H1 (cell line): Measurements from ENCODE around the gene ATP7A. TPM values are rescaled to one million over a fixed set of nuclear protein-coding genes. Genes with fewer than 3 reads are reported as not detected.

Source experiments
- CTCF ChIA-PET: fragments of 300-600 bp; sonication (Branson Sonifier 250); formaldehyde crosslinking; loops from one replicate; lab custom pipeline; 2021; ENCODE audit not compliant: partially characterized antibody; lab: Charles Lee
- POLR2A ChIA-PET: fragments of 300-600 bp; sonication (Branson Sonifier 250); formaldehyde crosslinking; loops from one replicate; lab custom pipeline; 2021; ENCODE audit warnings: inconsistent platforms; ENCODE audit not compliant: partially characterized antibody; lab: Charles Lee
- DNase-seq, 2 experiments: peaks; one replicate each; pipeline versions ENCODE4 v3.0.0 to v3.0.0-alpha.2; 2010 to 2022; ENCODE audit warnings: low spot score in 2 of 2, low read depth in 1 of 2, mixed read lengths in 1 of 2
- FAIRE-seq: peaks from 2 replicates; lab custom pipeline; 2011; peaks lifted over from hg19 to GRCh38; lab: Jason Lieb, UNC
- H2AFZ ChIP-seq: 2 replicates; pipeline ENCODE4 v1.8.1; 2012; ENCODE audit warnings: low read length, inconsistent platforms
- H2AK5ac ChIP-seq: 2 replicates; pipeline ENCODE4 v1.6.1; 2013; ENCODE audit warnings: low read depth, low read length
- H2BK120ac ChIP-seq: replicated peaks from 2 replicates; pipeline ENCODE3; 2013; ENCODE audit warnings: low read depth, low read length, inconsistent platforms
- H2BK12ac ChIP-seq: 2 replicates; pipeline ENCODE4 v1.6.1; 2013; ENCODE audit warnings: low read depth, low read length
- H2BK15ac ChIP-seq: 2 replicates; pipeline ENCODE4 v1.6.1; 2013; ENCODE audit warnings: low read length
- H2BK20ac ChIP-seq: 2 replicates; pipeline ENCODE4 v1.6.1; 2013; ENCODE audit warnings: low read length
- H2BK5ac ChIP-seq: 2 replicates; pipeline ENCODE4 v1.6.1; 2013; ENCODE audit warnings: low read depth, low read length
- H3K14ac ChIP-seq: 2 replicates; pipeline ENCODE4 v1.6.1; 2013; ENCODE audit warnings: inconsistent platforms; ENCODE audit not compliant: insufficient read length
- H3K18ac ChIP-seq: 2 replicates; pipeline ENCODE4 v1.6.1; 2013; ENCODE audit warnings: low read length; ENCODE audit errors: extremely low read depth
- H3K23ac ChIP-seq: 2 replicates; pipeline ENCODE4 v1.6.1; 2013; ENCODE audit warnings: inconsistent platforms; ENCODE audit not compliant: insufficient read length
- H3K23me2 ChIP-seq: 2 replicates; pipeline ENCODE4 v1.6.1; 2013; ENCODE audit warnings: low read depth, low read length
- H3K27ac ChIP-seq: 2 replicates; pipeline ENCODE4 v1.6.1; 2011; ENCODE audit warnings: low read depth, low read length, inconsistent platforms
- H3K27me3 ChIP-seq, 4 experiments: replicated peaks in 1 of 4; 1 replicate in 1 of 4; 2 replicates in 3 of 4; pipeline versions ENCODE4 v1.6.1 to v1.8.1; 2011 to 2013; ENCODE audit warnings: low read length in 3 of 4, mild to moderate bottlenecking in 3 of 4, inconsistent platforms in 2 of 4, mixed read lengths in 2 of 4, moderate library complexity in 1 of 4; ENCODE audit not compliant: control insufficient read depth in 3 of 4, insufficient read depth in 3 of 4; ENCODE audit errors: extremely low read depth in 1 of 4
- H3K36me3 ChIP-seq, 4 experiments: 2 replicates each; pipeline versions ENCODE4 v1.6.1 to v1.8.1; 2011 to 2013; ENCODE audit warnings: mild to moderate bottlenecking in 4 of 4, low read length in 3 of 4, moderate library complexity in 2 of 4, control low read depth in 1 of 4, inconsistent platforms in 1 of 4; ENCODE audit not compliant: insufficient read depth in 4 of 4, control insufficient read depth in 2 of 4
- H3K4ac ChIP-seq: replicated peaks from 2 replicates; pipeline ENCODE3; 2013; ENCODE audit warnings: low read length, low read depth, mixed read lengths, inconsistent platforms; ENCODE audit not compliant: insufficient read length
- H3K4me1 ChIP-seq, 4 experiments: replicated peaks in 1 of 4; 1 replicate in 1 of 4; 2 replicates in 3 of 4; pipeline versions ENCODE4 v1.6.1 to v1.8.1; 2011 to 2013; ENCODE audit warnings: low read length in 3 of 4, inconsistent platforms in 2 of 4, mixed read lengths in 1 of 4; ENCODE audit not compliant: insufficient read depth in 4 of 4, control insufficient read depth in 3 of 4
- H3K4me2 ChIP-seq, 2 experiments: 2 replicates each; pipeline versions ENCODE4 v1.6.1 to v1.8.1; 2011 to 2013; ENCODE audit warnings: low read depth in 2 of 2, low read length in 2 of 2, control low read depth in 1 of 2, inconsistent platforms in 1 of 2, mild to moderate bottlenecking in 1 of 2; ENCODE audit not compliant: insufficient read depth in 1 of 2
- H3K4me3 ChIP-seq, 4 experiments: fragments of 200-600, 300-600 bp in 1 of 4; sonication (generic), shearing (Covaris generic), sonication (Bioruptor Twin) in 1 of 4; 2 replicates each; pipeline versions ENCODE4 v1.5.1 to v1.8.1; 2011 to 2016; ENCODE audit warnings: low read length in 4 of 4, low read depth in 3 of 4, control low read depth in 2 of 4, inconsistent platforms in 2 of 4, mild to moderate bottlenecking in 2 of 4, mixed read lengths in 1 of 4, moderate library complexity in 1 of 4; ENCODE audit not compliant: insufficient read depth in 2 of 4; ENCODE audit errors: extremely low read depth in 1 of 4
- H3K56ac ChIP-seq: replicated peaks from 2 replicates; pipeline ENCODE3; 2013; ENCODE audit warnings: low read depth, mild to moderate bottlenecking, mixed read lengths, low read length, inconsistent platforms; ENCODE audit not compliant: insufficient read length
- H3K79me1 ChIP-seq: 2 replicates; pipeline ENCODE4 v1.6.1; 2013; ENCODE audit warnings: low read depth, low read length, control low read depth
- H3K79me2 ChIP-seq, 2 experiments: 2 replicates each; pipeline versions ENCODE4 v1.6.1 to v1.8.1; 2012 to 2013; ENCODE audit warnings: low read length in 2 of 2, mild to moderate bottlenecking in 2 of 2, inconsistent platforms in 1 of 2; ENCODE audit not compliant: insufficient read depth in 2 of 2, control insufficient read depth in 1 of 2
- H3K9ac ChIP-seq, 4 experiments: replicated peaks in 1 of 4; 1 replicate in 1 of 4; 2 replicates in 3 of 4; pipeline versions ENCODE4 v1.6.1 to v1.8.1; 2011 to 2013; ENCODE audit warnings: low read depth in 3 of 4, low read length in 3 of 4, control low read depth in 2 of 4, mild to moderate bottlenecking in 2 of 4, moderate library complexity in 2 of 4, inconsistent platforms in 1 of 4; ENCODE audit errors: extremely low read depth in 1 of 4
- H3K9me3 ChIP-seq, 2 experiments: 2 replicates each; pipeline versions ENCODE4 v1.6.1 to v1.8.1; 2012 to 2013; ENCODE audit warnings: mild to moderate bottlenecking in 2 of 2, moderate library complexity in 2 of 2, control low read depth in 1 of 2, inconsistent platforms in 1 of 2, low read depth in 1 of 2, low read length in 1 of 2, mixed read lengths in 1 of 2; ENCODE audit not compliant: insufficient read depth in 2 of 2
- H4K20me1 ChIP-seq, 2 experiments: replicated peaks in 1 of 2; 2 replicates each; pipeline versions ENCODE3 to v1.8.1; 2011 to 2013; ENCODE audit warnings: inconsistent platforms in 2 of 2, low read length in 2 of 2, mild to moderate bottlenecking in 1 of 2; ENCODE audit not compliant: insufficient read depth in 2 of 2, control insufficient read depth in 1 of 2
- H4K5ac ChIP-seq: 2 replicates; pipeline ENCODE4 v1.6.1; 2013; ENCODE audit warnings: low read length, low read depth, mixed read lengths, inconsistent platforms; ENCODE audit not compliant: insufficient read length
- H4K8ac ChIP-seq: 2 replicates; pipeline ENCODE4 v1.8.0; 2013; ENCODE audit warnings: mild to moderate bottlenecking, moderate library complexity, low read length, inconsistent platforms; ENCODE audit not compliant: insufficient read depth; ENCODE audit errors: extremely low read depth
- H4K91ac ChIP-seq: replicated peaks from 2 replicates; pipeline ENCODE3; 2013; ENCODE audit warnings: low read length, mixed read lengths, inconsistent platforms; ENCODE audit not compliant: insufficient read length
- ATF2 ChIP-seq: IDR thresholded peaks from 2 replicates; pipeline ENCODE4 v1.6.1; 2012; ENCODE audit warnings: low read length, inconsistent platforms
- BACH1 ChIP-seq: IDR thresholded peaks from 2 replicates; pipeline ENCODE4 v1.6.1; 2012; ENCODE audit warnings: low read length, improper control_type of control experiment
- BRCA1 ChIP-seq: IDR thresholded peaks from 2 replicates; pipeline ENCODE4 v1.6.1; 2012; ENCODE audit warnings: low read depth, low read length, improper control_type of control experiment
- CTCF ChIP-seq, 3 experiments: IDR thresholded peaks; 1 replicate in 2 of 3; 2 replicates in 1 of 3; pipeline versions ENCODE4 v1.5.1 to v1.6.1; 2011; ENCODE audit warnings: low read length in 3 of 3, mild to moderate bottlenecking in 3 of 3, inconsistent platforms in 2 of 3, low read depth in 1 of 3, moderate library complexity in 1 of 3; ENCODE audit not compliant: insufficient read depth in 1 of 3; ENCODE audit errors: control extremely low read depth in 1 of 3
- FOSL1 ChIP-seq: IDR thresholded peaks from 2 replicates; pipeline ENCODE4 v1.6.1; 2011; ENCODE audit warnings: mild to moderate bottlenecking, low read depth, low read length, moderate library complexity; ENCODE audit not compliant: insufficient read depth
- POU5F1 ChIP-seq: IDR thresholded peaks from 2 replicates; pipeline ENCODE4 v1.6.1; 2011; ENCODE audit warnings: low read depth, mild to moderate bottlenecking, low read length, moderate library complexity
- RAD21 ChIP-seq, 2 experiments: IDR thresholded peaks in 1 of 2; conservative IDR thresholded peaks in 1 of 2; 2 replicates each; pipeline ENCODE4 v1.6.1; 2011; ENCODE audit warnings: low read depth in 2 of 2, low read length in 2 of 2, improper control_type of control experiment in 1 of 2, inconsistent platforms in 1 of 2, mild to moderate bottlenecking in 1 of 2, moderate library complexity in 1 of 2
- SP2 ChIP-seq: IDR thresholded peaks from 2 replicates; pipeline ENCODE4 v1.6.1; 2012; ENCODE audit warnings: mild to moderate bottlenecking, low read length, inconsistent platforms
- WGBS, 2 experiments: shearing (Covaris generic) in 1 of 2; methylation state at CpG; one replicate each; pipeline versions ENCODE4 v1.1.6 to v1.1.7; 2013 to 2015; ENCODE audit warnings: low lambda C conversion rate in 2 of 2, mixed read lengths in 2 of 2, inconsistent platforms in 1 of 2, low coverage in 1 of 2, missing lambda C conversion rate in 1 of 2; ENCODE audit not compliant: insufficient replicate concordance in 2 of 2, insufficient coverage in 1 of 2, insufficient read length in 1 of 2; ENCODE audit errors: extremely low coverage in 1 of 2, missing lambda C conversion rate in 1 of 2; 5-methylcytosine and 5-hydroxymethylcytosine counted together
- polyA plus RNA-seq, 7 experiments: library from polyadenylated mRNA; depleted of rRNA in 3 of 7; stranded (reverse) in 5 of 7; unstranded in 2 of 7; fragments of >200 nt in 5 of 7; fragments of 200-250 nt in 2 of 7; gene quantifications; 1 replicate in 5 of 7; 2 replicates in 1 of 7; 4 replicates in 1 of 7; pipeline versions ENCODE4 v1.2.1 to v1.2.3, GENCODE V29; 2011 to 2013; ENCODE audit warnings: missing spikeins in 2 of 7, mixed read lengths in 2 of 7
- total RNA-seq: library from RNA; stranded (reverse); fragmentation: NEBNext Ultra II Directional; extraction: Animal tissue kit (Norgen Biotek cat#: 25700); gene quantifications from 2 replicates; pipeline ENCODE4 v1.2.1, GENCODE V29; 2021

The ATP7A gene
- total and polyA plus RNA-seq, 2 of the 8 experiments (the other 6 are each of a cell fraction or from before 2014, with no cell fraction given): 0.73 to 2.8 TPM

GRCh38 chrX:77945910-77946545 is 35.5 kb downstream of the ATP7A start:
- no peak overlapping the region for H3K23ac ChIP-seq
- H3K79me1 ChIP-seq: no peaks in the 10 kb centered on the region
- no peak overlapping the region for H2AFZ ChIP-seq
- no peak overlapping the region for H2BK15ac ChIP-seq
- ChIA-PET CTCF (no interaction called here), POLR2A (no interaction called here)
- no peak overlapping the region for H3K18ac ChIP-seq
- H3K4ac ChIP-seq: no peak overlapping the region
- TF ChIP-seq BRCA1 (no peak), ATF2 (no peak), FOSL1 (no peak), SP2 (no peak), BACH1 (no peak), POU5F1 (no peak), CTCF (IDR thresholded peaks at IDR 0.05; ENCODE audit: control extremely low read depth in 1 of 3, insufficient read depth in 1 of 3, low read depth in 1 of 3, low read length in 3 of 3) (no peak), RAD21 (IDR thresholded peaks at IDR 0.05 in 1 of 2, conservative IDR thresholded peaks at IDR 0.05 in 1 of 2; ENCODE audit: low read depth in 2 of 2, low read length in 2 of 2) (no peak)
- H3K9ac ChIP-seq: no peak overlapping the region
- H3K56ac ChIP-seq: no peak overlapping the region
- H3K27me3 ChIP-seq: no peaks in the 10 kb centered on the region
- no peaks in the 10 kb centered on the region for H3K9me3 ChIP-seq
- no peaks in the 10 kb centered on the region for H4K20me1 ChIP-seq
- no peaks in the 10 kb centered on the region for H3K23me2 ChIP-seq
- no peaks in the 10 kb centered on the region for H3K36me3 ChIP-seq
- no peak overlapping the region for H3K27ac ChIP-seq
- H3K79me2 ChIP-seq: no peaks in the 10 kb centered on the region
- H2AK5ac ChIP-seq: no peak overlapping the region
- H4K8ac ChIP-seq: no peak overlapping the region
- H3K4me3 ChIP-seq: no peak overlapping the region
- H3K14ac ChIP-seq: no peak overlapping the region
- no peaks in the 10 kb centered on the region for H3K4me1 ChIP-seq
- H2BK12ac ChIP-seq: no peak overlapping the region
- H4K91ac ChIP-seq: no peak overlapping the region
- no peak overlapping the region for H3K4me2 ChIP-seq
- H2BK20ac ChIP-seq: no peak overlapping the region
- H4K5ac ChIP-seq: no peak overlapping the region
- H2BK120ac ChIP-seq: no peak overlapping the region
- DNase-seq: no peak
- 85% methylated on average over 6 of the region's 7 CpGs; no CpG with 5 or more reads in 1 of the 2 experiments for WGBS, 2 experiments
- no peak overlapping the region for H2BK5ac ChIP-seq
- FAIRE-seq: no peak
